OCI-M1 (cell line): ENCODE measurements around the gene IRX2.

ENCODE experiments used
- DNase-seq: peaks from one replicate; lab custom pipeline; 2025; lab: John Stamatoyannopoulos, UW

IRX2 gene

GRCh38 chr5:2715856-2716255, 35.6 kb downstream of the IRX2 start:
- DNase-seq, result no peak

- DNase-seq, result no peak
Measured at GRCh38 chr5:2714805-2715204, 36.7 kb downstream of the IRX2 start.

GRCh38 chr5:2714026-2714425, 37.5 kb downstream of the IRX2 start:
- no peak for DNase-seq

- no peak for DNase-seq
Measured at GRCh38 chr5:2711446-2712425, 39.7 kb downstream of the IRX2 start.

- DNase-seq, result no peak
Measured at GRCh38 chr5:2710910-2711309, 40.6 kb downstream of the IRX2 start.

GRCh38 chr5:2709976-2710689, 41.3 kb downstream of the IRX2 start:
- no peak for DNase-seq

- no peak for DNase-seq
Measured at GRCh38 chr5:2708751-2709150, 42.7 kb downstream of the IRX2 start.

- DNase-seq, result no peak
Measured at GRCh38 chr5:2708132-2708531, 43.3 kb downstream of the IRX2 start.

GRCh38 chr5:2705861-2706260, 45.6 kb downstream of the IRX2 start:
- DNase-seq, result no peak

GRCh38 chr5:2704806-2705645, 46.5 kb downstream of the IRX2 start:
- DNase-seq, result no peak

- DNase-seq, result no peak
Measured at GRCh38 chr5:2704111-2704510, 47.4 kb downstream of the IRX2 start.

GRCh38 chr5:2703615-2704014, 47.9 kb downstream of the IRX2 start:
- DNase-seq, result no peak

- DNase-seq, result no peak
Measured at GRCh38 chr5:2703041-2703440, 48.4 kb downstream of the IRX2 start.

- DNase-seq, result no peak
Measured at GRCh38 chr5:2702096-2702879, 49.2 kb downstream of the IRX2 start.

GRCh38 chr5:2701592-2701991, 49.9 kb downstream of the IRX2 start:
- DNase-seq, result no peak

- no peak for DNase-seq
Measured at GRCh38 chr5:2700876-2701275, 50.6 kb downstream of the IRX2 start.

- no peak for DNase-seq
Measured at GRCh38 chr5:2699686-2700085, 51.8 kb downstream of the IRX2 start.

- DNase-seq, result no peak
Measured at GRCh38 chr5:2699231-2699630, 52.2 kb downstream of the IRX2 start.

- DNase-seq, result no peak
Measured at GRCh38 chr5:2698581-2698980, 52.9 kb downstream of the IRX2 start.

GRCh38 chr5:2697446-2698200, 53.9 kb downstream of the IRX2 start:
- no peak for DNase-seq

- no peak for DNase-seq
Measured at GRCh38 chr5:2697041-2697440, 54.4 kb downstream of the IRX2 start.
